ENCODE data around the gene USP50.
"Not testable (repeated sequence)": the region's sequence is repeated elsewhere in the genome, so short reads cannot be mapped to it uniquely, and the experiment has no call there.

Gene USP50

GRCh38 chr15:50503144-50503543 lies 43.3 kb downstream of the USP50 start:
- no peak for DNase-seq (ENCODE audit: low spot score)

GRCh38 chr15:50501815-50502214 lies 44.7 kb downstream of the USP50 start:
- no peak for DNase-seq (ENCODE audit: low spot score)

- DNase-seq (ENCODE audit: low spot score): no peak
Observed at GRCh38 chr15:50500352-50500751, 46.1 kb downstream of the USP50 start.

- no peak for DNase-seq (ENCODE audit: low spot score)
Observed at GRCh38 chr15:50496692-50497091, 49.8 kb downstream of the USP50 start.

- DNase-seq (ENCODE audit: low spot score): not testable (repeated sequence)
Observed at GRCh38 chr15:50494547-50494946, 51.9 kb downstream of the USP50 start.

- no peak for DNase-seq (ENCODE audit: low spot score)
Observed at GRCh38 chr15:50493625-50494024, 52.8 kb downstream of the USP50 start.

GRCh38 chr15:50487287-50487686 lies 59.2 kb downstream of the USP50 start:
- no peak for DNase-seq (ENCODE audit: low spot score)

GRCh38 chr15:50485389-50485788 lies 61.1 kb downstream of the USP50 start:
- no peak for DNase-seq (ENCODE audit: low spot score)

- DNase-seq (ENCODE audit: low spot score): no peak
Observed at GRCh38 chr15:50484781-50485180, 61.7 kb downstream of the USP50 start.

- DNase-seq (ENCODE audit: low spot score): no peak
Observed at GRCh38 chr15:50476143-50476542, 70.3 kb downstream of the USP50 start.

GRCh38 chr15:50471072-50471471 lies 75.4 kb downstream of the USP50 start:
- no peak for DNase-seq (ENCODE audit: low spot score)

- peak; percentile 25 for DNase-seq (ENCODE audit: low spot score)
Observed at GRCh38 chr15:50463423-50464358, 82.8 kb downstream of the USP50 start.

GRCh38 chr15:50458348-50459112 lies 87.9 kb downstream of the USP50 start:
- DNase-seq (ENCODE audit: low spot score): peak; percentile 36

- peak; percentile 63 for DNase-seq (ENCODE audit: low spot score)
Observed at GRCh38 chr15:50452927-50453326, 93.5 kb downstream of the USP50 start.
